ENCODE results near the gene MCTP1. TPM values are rescaled to one million over a fixed set of nuclear protein-coding genes. Genes with fewer than 3 reads are reported as not detected.

The MCTP1 gene
- polyA plus RNA-seq, 1 donor from 2014 or later = 1.9 TPM

DNA sequence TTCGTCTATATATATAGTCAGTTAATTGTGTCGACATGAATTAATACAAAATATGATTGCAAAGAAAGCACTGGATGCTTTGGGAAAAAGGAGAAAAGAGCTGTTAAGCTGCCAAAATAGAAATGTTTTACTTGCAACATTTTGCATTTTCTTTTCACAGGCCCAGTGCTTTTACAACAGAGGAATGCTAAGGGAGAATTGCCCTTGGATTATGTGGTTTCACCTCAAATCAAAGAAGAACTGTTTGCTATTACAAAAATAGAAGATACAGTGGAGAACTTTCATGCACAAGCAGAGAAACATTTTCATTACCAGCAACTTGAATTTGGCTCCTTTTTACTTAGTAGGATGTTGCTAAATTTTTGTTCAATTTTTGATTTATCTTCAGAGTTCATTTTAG, 590.2 kb downstream of the MCTP1 start:
- no peak overlapping the region for H3K4me2 ChIP-seq (ENCODE audit: low read length)
- TF ChIP-seq REST (IDR thresholded peaks at IDR 0.05; ENCODE audit: borderline replicate concordance) = no peak
- no peak for TF ChIP-seq EZH2 (IDR thresholded peaks at IDR 0.05; ENCODE audit: borderline replicate concordance, insufficient read depth, low read length, poor library complexity, severe bottlenecking)
- TF ChIP-seq POLR2AphosphoS5 (IDR thresholded peaks at IDR 0.05) = no peak
- TF ChIP-seq SMC3 (conservative IDR thresholded peaks at IDR 0.05; ENCODE audit: poor library complexity) = no peak
- TF ChIP-seq MXI1 (conservative IDR thresholded peaks at IDR 0.05; ENCODE audit: poor library complexity, severe bottlenecking) = no peak
- TF ChIP-seq CTCF (IDR thresholded peaks at IDR 0.05; ENCODE audit: poor library complexity, severe bottlenecking) = no peak
- no peak for TF ChIP-seq RAD21 (conservative IDR thresholded peaks at IDR 0.05)
- TF ChIP-seq TAF1 (IDR thresholded peaks at IDR 0.05; ENCODE audit: low read depth) = no peak
- no peak for TF ChIP-seq EP300 (conservative IDR thresholded peaks at IDR 0.05; ENCODE audit: poor library complexity, severe bottlenecking)
- no peak overlapping the region for H2AFZ ChIP-seq (ENCODE audit: low read depth, low read length)

GRCh38 chr5:94693845-94694370, 591.0 kb downstream of the MCTP1 start:
- H3K4me2 ChIP-seq (ENCODE audit: low read length) = no peak overlapping the region
- H3K27me3 ChIP-seq (ENCODE audit: insufficient read depth, low read depth, low read length) = no peaks in the 10 kb centered on the region
- no peaks in the 10 kb centered on the region for H3K9me3 ChIP-seq (ENCODE audit: low read length)
- no peaks in the 10 kb centered on the region for H3F3A ChIP-seq (ENCODE audit: insufficient read depth, low read length, poor library complexity, severe bottlenecking)
- H3K27ac ChIP-seq (ENCODE audit: low read length) = no peak overlapping the region
- no peaks in the 10 kb centered on the region for H3K36me3 ChIP-seq (ENCODE audit: insufficient read depth, low read length)
- TF ChIP-seq MXI1 (conservative IDR thresholded peaks at IDR 0.05; ENCODE audit: poor library complexity, severe bottlenecking) (no peak), POLR2AphosphoS5 (IDR thresholded peaks at IDR 0.05) (no peak), EZH2 (IDR thresholded peaks at IDR 0.05; ENCODE audit: borderline replicate concordance, insufficient read depth, low read length, poor library complexity, severe bottlenecking) (no peak), TAF1 (IDR thresholded peaks at IDR 0.05; ENCODE audit: low read depth) (no peak), CTCF (IDR thresholded peaks at IDR 0.05; ENCODE audit: poor library complexity, severe bottlenecking) (no peak), RAD21 (conservative IDR thresholded peaks at IDR 0.05) (no peak), SMC3 (conservative IDR thresholded peaks at IDR 0.05; ENCODE audit: poor library complexity) (no peak), EP300 (conservative IDR thresholded peaks at IDR 0.05; ENCODE audit: poor library complexity, severe bottlenecking) (no peak), REST (IDR thresholded peaks at IDR 0.05; ENCODE audit: borderline replicate concordance) (no peak)
- H3K4me3 ChIP-seq (ENCODE audit: low read length) = no peak overlapping the region
- H3K79me2 ChIP-seq (replicated peaks; ENCODE audit: insufficient read depth, low read length) = peaks cover 4% of the 10 kb centered on the region
- H3K9ac ChIP-seq (ENCODE audit: low read length) = no peak overlapping the region
- H2AFZ ChIP-seq (ENCODE audit: low read depth, low read length) = no peak overlapping the region
- no peaks in the 10 kb centered on the region for H4K20me1 ChIP-seq (ENCODE audit: insufficient read depth)
- no peaks in the 10 kb centered on the region for H3K9me2 ChIP-seq (ENCODE audit: insufficient read depth, low read length)

More for the DNA sequence above, 590.2 kb downstream of the MCTP1 start:
- Histone ChIP-seq H3K79me2 (replicated peaks; ENCODE audit: insufficient read depth, low read length) (peaks cover 4% of the 10 kb centered on the region), H3K27ac (ENCODE audit: low read length) (no peak overlapping the region), H3K9me3 (ENCODE audit: low read length) (no peaks in the 10 kb centered on the region), H3F3A (ENCODE audit: insufficient read depth, low read length, poor library complexity, severe bottlenecking) (no peaks in the 10 kb centered on the region), H3K4me3 (ENCODE audit: low read length) (no peak overlapping the region), H4K20me1 (ENCODE audit: insufficient read depth) (no peaks in the 10 kb centered on the region), H3K36me3 (ENCODE audit: insufficient read depth, low read length) (no peaks in the 10 kb centered on the region), H3K27me3 (ENCODE audit: insufficient read depth, low read depth, low read length) (no peaks in the 10 kb centered on the region), H3K9ac (ENCODE audit: low read length) (no peak overlapping the region), H3K9me2 (ENCODE audit: insufficient read depth, low read length) (no peaks in the 10 kb centered on the region)

Data from neural cell (in vitro differentiated cells).